ENCODE measurements around the gene SDR42E1. TPM values are rescaled to one million over a fixed set of nuclear protein-coding genes. Genes with fewer than 3 reads are reported as not detected.

SDR42E1 gene
- total and polyA plus RNA-seq, 12 donors, result 0.36 to 1.6 (median 1.0) TPM

DNA sequence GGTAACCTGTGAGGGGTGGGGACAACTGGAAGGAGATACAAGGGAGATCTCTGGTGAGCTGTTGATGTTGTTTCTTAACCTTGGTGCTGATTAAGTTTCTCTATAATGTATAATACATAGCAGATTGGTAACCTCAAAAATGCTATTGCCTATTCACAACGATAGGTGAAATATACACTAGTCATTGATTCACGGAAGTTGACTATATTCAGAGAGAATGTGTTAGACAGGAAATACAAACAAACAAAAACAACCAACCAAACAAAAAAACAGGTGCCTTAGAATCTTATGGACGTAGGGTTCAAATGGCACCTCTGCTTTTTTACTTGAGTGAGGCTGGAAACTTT is 45.3 kb upstream of the SDR42E1 start:
- Histone ChIP-seq H3K27ac (no peak overlapping the region), H3K4me1 (peaks cover 0 to 6% (median 0%) of the 10 kb centered on the region in 9 donors), H3K4me3 (no peak overlapping the region), H3K27me3 (peaks cover 0 to 27% (median 11%) of the 10 kb centered on the region in 7 donors), H3K9me3 (no peaks in the 10 kb centered on the region), H3K36me3 (no peaks in the 10 kb centered on the region)
- 77 to 83% methylated on average over 3 of the region's 3 CpGs for WGBS, 2 donors
- TF ChIP-seq, protein P1, sequence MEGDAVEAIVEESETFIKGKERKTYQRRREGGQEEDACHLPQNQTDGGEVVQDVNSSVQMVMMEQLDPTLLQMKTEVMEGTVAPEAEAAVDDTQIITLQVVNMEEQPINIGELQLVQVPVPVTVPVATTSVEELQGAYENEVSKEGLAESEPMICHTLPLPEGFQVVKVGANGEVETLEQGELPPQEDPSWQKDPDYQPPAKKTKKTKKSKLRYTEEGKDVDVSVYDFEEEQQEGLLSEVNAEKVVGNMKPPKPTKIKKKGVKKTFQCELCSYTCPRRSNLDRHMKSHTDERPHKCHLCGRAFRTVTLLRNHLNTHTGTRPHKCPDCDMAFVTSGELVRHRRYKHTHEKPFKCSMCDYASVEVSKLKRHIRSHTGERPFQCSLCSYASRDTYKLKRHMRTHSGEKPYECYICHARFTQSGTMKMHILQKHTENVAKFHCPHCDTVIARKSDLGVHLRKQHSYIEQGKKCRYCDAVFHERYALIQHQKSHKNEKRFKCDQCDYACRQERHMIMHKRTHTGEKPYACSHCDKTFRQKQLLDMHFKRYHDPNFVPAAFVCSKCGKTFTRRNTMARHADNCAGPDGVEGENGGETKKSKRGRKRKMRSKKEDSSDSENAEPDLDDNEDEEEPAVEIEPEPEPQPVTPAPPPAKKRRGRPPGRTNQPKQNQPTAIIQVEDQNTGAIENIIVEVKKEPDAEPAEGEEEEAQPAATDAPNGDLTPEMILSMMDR (IDR thresholded peaks at IDR 0.05), result no peak
- DNase-seq (no peak), ATAC-seq (no peak)
- intact Hi-C loops (cut with DNase I), result no loop called here

DNA sequence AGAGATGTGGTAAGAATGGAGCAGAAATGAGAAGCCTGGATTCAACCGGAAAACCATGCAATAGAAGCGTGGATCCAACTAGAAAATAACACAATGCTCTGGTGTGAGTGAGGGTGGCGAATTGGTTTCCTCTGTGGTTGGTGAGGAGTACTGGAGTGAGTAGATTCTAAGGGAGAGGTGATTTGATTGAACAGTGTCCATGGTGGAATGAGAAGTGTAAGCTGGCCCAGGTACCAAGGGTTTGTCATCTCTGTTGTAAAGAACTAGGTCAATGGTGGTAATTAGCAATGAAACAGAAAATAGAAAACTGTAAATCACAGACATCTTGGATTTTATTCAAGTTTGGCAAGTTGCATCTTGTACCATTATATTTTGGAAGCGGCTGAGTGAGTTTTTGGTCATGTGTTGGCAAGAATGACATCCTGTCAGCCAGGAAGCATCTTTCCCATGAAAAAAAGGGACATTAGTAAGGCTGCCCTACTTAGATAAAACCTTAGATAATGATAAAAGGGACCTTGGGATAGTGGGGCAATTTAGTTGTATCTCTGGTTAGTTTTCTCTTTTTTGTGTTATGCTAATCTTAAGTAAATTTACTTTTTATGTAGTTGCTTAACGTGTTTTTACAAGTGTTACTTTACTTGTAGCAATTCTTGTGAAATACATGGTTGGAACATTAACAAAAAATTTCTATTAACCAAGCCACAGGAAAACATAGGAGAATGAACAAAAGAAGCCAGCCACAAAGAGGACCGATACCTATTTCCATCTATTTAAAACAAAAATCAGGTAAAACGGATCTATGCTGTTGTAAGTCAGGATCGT is 44.7 kb upstream of the SDR42E1 start:
- no peak overlapping the region for H3K27ac ChIP-seq
- no peak for DNase-seq
- WGBS, 2 donors, result 68 to 76% methylated on average over 8 of the region's 8 CpGs
- TF ChIP-seq, protein P1 (IDR thresholded peaks at IDR 0.05), result no peak
- no peaks in the 10 kb centered on the region for H3K36me3 ChIP-seq
- no peak overlapping the region for H3K4me3 ChIP-seq
- no peaks in the 10 kb centered on the region for H3K9me3 ChIP-seq
- H3K4me1 ChIP-seq, result peaks cover 0 to 6% (median 0%) of the 10 kb centered on the region in 9 donors
- intact Hi-C loops (cut with DNase I), result no loop called here
- no peak for ATAC-seq
- peaks cover 0 to 30% (median 6%) of the 10 kb centered on the region in 7 donors for H3K27me3 ChIP-seq

DNA sequence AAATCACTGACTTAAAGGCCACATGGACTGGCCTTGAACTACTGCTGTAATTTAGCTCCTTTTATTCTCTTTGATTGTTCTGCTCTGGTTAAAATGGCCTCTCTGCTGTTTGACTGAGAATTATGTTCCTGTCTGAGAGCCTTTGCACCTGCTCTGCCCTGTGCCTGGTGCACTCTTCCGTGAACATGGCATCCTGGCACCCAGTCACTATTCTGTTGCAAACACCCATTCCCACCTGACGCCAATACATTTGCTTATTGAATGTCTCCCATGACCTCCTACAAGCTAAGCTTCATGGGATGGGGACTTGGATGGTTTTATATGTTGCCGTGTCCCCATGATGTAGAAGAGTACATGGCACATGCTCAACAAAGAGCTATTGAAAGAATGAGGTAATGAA is 43.8 kb upstream of the SDR42E1 start:
- ATAC-seq (no peak), DNase-seq (no peak)
- TF ChIP-seq, protein P1 (IDR thresholded peaks at IDR 0.05), result no peak
- no peak overlapping the region for H3K4me3 ChIP-seq
- intact Hi-C loops (cut with DNase I), result no loop called here
- H3K9me3 ChIP-seq, result no peaks in the 10 kb centered on the region
- peaks cover 0 to 6% (median 0%) of the 10 kb centered on the region in 9 donors for H3K4me1 ChIP-seq
- H3K27ac ChIP-seq, result no peak overlapping the region
- no peaks in the 10 kb centered on the region for H3K36me3 ChIP-seq
- H3K27me3 ChIP-seq, result peaks cover 0 to 25% (median 9%) of the 10 kb centered on the region in 7 donors
- WGBS, 2 donors, result 90 to 91% methylated on average over 3 of the region's 3 CpGs

DNA sequence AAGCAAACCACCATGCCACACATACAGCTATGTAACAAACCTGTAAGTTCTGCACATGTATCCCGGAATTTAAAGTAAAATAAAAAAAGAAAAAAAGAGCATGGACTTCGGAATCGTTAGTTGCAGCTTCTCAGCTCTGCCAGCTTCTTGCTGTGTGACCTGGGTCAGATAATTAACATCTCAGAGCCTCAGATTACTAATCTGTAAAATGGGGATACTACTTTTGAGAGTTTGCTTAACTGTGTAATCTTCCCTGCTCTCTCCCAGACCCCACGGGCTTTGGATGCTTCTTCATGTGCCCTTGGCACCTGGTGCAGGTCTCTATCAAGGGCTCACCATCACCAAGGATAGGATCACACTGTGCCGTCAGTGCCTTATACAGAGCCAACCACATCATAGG is 40.4 kb upstream of the SDR42E1 start:
- intact Hi-C loops (cut with DNase I), result no loop called here
- WGBS, 2 donors, result 78 to 84% methylated on average over 5 of the region's 5 CpGs
- ATAC-seq (no peak), DNase-seq (no peak)
- Histone ChIP-seq H3K9me3 (no peaks in the 10 kb centered on the region), H3K27me3 (peaks cover 0 to 27% (median 18%) of the 10 kb centered on the region in 7 donors), H3K4me1 (peaks cover 0 to 6% (median 0%) of the 10 kb centered on the region in 9 donors), H3K4me3 (no peak overlapping the region), H3K27ac (no peak overlapping the region), H3K36me3 (no peaks in the 10 kb centered on the region)
- TF ChIP-seq, protein P1 (IDR thresholded peaks at IDR 0.05), result no peak

Measured in heart right ventricle (tissue), 16 donors.